Measurements from ENCODE around the gene KRT1.

DNA sequence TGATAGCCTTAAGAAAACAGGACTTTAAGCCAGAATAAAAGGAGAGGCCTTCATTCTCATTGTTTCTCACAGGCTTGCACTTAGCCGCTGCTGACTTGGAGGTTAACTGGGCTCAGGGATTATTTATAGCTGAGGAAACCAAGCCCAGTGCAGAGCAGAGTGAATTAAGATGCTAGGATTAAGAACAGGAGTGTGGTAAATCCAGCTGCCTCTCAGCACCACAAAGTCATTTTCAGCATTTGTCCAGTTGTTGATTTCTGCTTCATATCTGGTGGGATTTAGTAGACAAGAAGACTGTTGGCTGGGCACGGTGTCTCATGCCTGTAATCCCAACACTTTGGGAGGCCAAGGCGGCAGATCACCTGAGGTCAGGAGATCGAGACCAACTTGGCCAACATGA, 47.6 kb downstream of the KRT1 start:
- TF ChIP-seq, protein P1, sequence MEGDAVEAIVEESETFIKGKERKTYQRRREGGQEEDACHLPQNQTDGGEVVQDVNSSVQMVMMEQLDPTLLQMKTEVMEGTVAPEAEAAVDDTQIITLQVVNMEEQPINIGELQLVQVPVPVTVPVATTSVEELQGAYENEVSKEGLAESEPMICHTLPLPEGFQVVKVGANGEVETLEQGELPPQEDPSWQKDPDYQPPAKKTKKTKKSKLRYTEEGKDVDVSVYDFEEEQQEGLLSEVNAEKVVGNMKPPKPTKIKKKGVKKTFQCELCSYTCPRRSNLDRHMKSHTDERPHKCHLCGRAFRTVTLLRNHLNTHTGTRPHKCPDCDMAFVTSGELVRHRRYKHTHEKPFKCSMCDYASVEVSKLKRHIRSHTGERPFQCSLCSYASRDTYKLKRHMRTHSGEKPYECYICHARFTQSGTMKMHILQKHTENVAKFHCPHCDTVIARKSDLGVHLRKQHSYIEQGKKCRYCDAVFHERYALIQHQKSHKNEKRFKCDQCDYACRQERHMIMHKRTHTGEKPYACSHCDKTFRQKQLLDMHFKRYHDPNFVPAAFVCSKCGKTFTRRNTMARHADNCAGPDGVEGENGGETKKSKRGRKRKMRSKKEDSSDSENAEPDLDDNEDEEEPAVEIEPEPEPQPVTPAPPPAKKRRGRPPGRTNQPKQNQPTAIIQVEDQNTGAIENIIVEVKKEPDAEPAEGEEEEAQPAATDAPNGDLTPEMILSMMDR (IDR thresholded peaks at IDR 0.05; ENCODE audit: low read length): no peak
- TF ChIP-seq EZH2 (optimal IDR thresholded peaks at IDR 0.05; ENCODE audit: low read depth, low read length) (no peak), EZH2phosphoT487 (IDR thresholded peaks at IDR 0.05; ENCODE audit: low read length) (no peak)
